Testis (tissue), 2 donors: ENCODE results near the gene IL31RA.

Source experiments
- CTCF ChIP-seq, 3 experiments: fragments of 450-650 bp in 2 of 3; fragments of 200-600 bp in 1 of 3; sonication (generic) in 1 of 3; IDR thresholded peaks; one replicate each; pipeline ENCODE4 v1.5.1; 2016 to 2019; ENCODE audit warnings: antibody characterized with exemption in 3 of 3, mild to moderate bottlenecking in 2 of 3, moderate library complexity in 1 of 3
- POLR2A ChIP-seq: fragments of 450-650 bp; IDR thresholded peaks from one replicate; pipeline ENCODE4 v1.6.1; 2017; ENCODE audit warnings: antibody characterized with exemption, mild to moderate bottlenecking, moderate library complexity

GRCh38 chr5:55816342-55816741 lies 34.8 kb upstream of the IL31RA start:
- TF ChIP-seq CTCF (IDR thresholded peaks at IDR 0.05) (no peak), POLR2A (no peak)
